GM20000 (cell line): ENCODE data around the gene C1orf159.
A peak's percentile ranks its signal among the peaks of the same experiment; 100 is the strongest.
"Not testable (repeated sequence)": the region's sequence is repeated elsewhere in the genome, so short reads cannot be mapped to it uniquely, and the experiment has no call there.

ENCODE experiments used
- DNase-seq: peaks from one replicate; pipeline ENCODE4 v3.0.0; 2012; ENCODE audit warnings: low spot score
- CTCF ChIP-seq: IDR thresholded peaks from 2 replicates; pipeline ENCODE4 v1.5.1; 2012; ENCODE audit warnings: mild to moderate bottlenecking, control low read depth; ENCODE audit errors: extremely low read depth, missing control alignments

The C1orf159 gene

GRCh38 chr1:1143636-1144035 is 27.7 kb upstream of the C1orf159 start:
- no peak for TF ChIP-seq CTCF
- DNase-seq = no peak

- TF ChIP-seq CTCF = no peak
- no peak for DNase-seq
Observed at GRCh38 chr1:1142844-1143243, 27.0 kb upstream of the C1orf159 start.

- not testable (repeated sequence) for DNase-seq
Observed at GRCh38 chr1:1142352-1142751, 26.5 kb upstream of the C1orf159 start.

- DNase-seq = no peak
- TF ChIP-seq CTCF = no peak
Observed at GRCh38 chr1:1141911-1142250, 26.0 kb upstream of the C1orf159 start.

GRCh38 chr1:1141244-1141910 is 25.5 kb upstream of the C1orf159 start:
- no peak for DNase-seq
- TF ChIP-seq CTCF = no peak

GRCh38 chr1:1140673-1141072 is 24.8 kb upstream of the C1orf159 start:
- TF ChIP-seq CTCF = no peak
- DNase-seq = no peak

- TF ChIP-seq CTCF = no peak
Observed at GRCh38 chr1:1137256-1138045, 21.6 kb upstream of the C1orf159 start.

More at GRCh38 chr1:1137256-1138045, 21.6 kb upstream of the C1orf159 start:
- peak; percentile 94 for DNase-seq
